HG03565 (cell line): ENCODE measurements around the gene BLOC1S6.

Source experiments
- ATAC-seq: cut with Tn5 transposase; IDR thresholded peaks from one replicate; pipeline ENCODE4 v1.9.1; 2021; ENCODE audit warnings: mild to moderate bottlenecking, moderate library complexity; ENCODE audit not compliant: unreplicated experiment

The BLOC1S6 gene

DNA sequence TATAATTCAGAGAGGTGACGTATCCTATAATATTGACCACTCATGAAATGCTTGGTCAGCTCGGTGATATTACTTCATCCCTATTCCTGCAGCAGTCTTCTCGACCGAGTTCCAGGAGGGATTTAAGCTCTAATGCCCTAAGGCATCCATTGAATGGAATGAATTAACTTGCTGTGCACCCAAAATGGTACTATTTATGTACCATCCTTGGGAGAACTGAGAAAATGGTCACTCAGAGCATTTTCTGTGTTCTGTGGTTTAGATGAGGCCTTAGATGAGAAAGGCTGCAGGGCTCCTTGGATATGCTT is 638 bp downstream of the BLOC1S6 start:
- ATAC-seq: no peak

DNA sequence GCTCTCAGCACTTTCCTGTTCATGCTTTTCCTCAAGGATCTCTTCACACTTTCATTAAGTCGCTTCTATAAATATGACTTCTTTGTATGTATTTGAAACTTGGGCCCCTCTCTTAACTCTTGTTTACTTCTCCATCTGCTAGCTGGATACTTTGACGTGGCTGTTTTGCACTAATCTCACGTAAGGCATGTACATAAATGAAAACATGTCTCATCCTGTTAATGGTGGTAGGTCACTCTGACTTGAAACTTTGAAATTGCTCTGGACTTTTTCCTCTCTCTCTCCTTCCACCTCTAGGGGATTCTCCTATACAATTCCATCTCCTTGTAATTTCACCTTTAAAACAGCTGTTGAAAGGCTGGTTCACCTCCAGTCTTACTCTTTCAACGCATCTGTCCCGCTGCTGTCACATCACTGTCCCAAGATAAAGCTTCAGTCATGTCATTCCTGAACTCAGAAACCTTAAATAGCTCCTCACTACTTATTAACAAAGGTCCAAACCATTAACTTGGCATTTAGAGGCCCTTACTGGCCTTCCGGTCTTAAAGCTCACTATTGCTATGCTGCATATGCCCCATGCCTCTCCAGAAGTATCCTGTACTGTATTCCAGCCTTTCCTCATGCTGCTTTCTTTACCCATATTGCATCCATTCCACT is 1.2 kb downstream of the BLOC1S6 start:
- ATAC-seq: no peak

DNA sequence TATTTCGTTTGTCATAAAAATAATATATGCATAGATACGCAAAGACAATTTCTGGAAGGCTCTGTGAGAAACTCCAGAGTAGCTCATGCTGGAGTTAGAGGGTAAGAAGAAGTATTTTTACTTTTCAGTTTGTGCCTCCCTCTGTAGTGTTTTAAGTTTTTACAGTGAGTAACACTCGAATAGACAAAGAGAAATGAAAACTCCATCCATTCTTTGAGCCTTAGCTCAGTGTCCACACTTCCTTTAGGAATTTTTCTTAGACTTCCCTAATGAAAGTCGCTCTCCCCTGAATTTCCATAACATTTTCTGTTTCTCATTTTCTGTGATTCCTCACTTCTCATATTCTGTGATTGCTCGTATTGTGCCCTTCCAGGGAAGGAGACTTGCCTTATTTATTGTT is 2.1 kb downstream of the BLOC1S6 start:
- ATAC-seq: no peak

DNA sequence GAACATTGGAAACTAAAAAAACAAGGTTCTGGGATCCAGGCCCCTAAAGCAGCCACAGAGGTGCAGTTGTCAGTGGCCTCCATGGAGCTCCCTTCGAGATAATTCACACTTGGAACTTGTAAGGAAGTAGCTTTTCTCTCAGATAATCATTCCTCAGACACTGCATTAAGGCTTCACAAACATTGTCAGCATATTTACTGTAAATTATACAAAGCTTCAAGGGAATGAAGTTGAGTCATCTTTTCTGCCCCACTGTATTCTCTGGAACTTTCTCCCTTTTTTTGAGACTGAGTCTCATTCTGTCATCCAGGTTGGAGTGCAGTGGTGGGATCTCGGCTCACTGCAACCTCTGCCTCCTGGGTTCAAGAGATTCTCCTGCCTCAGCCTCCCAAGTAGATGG is 7.1 kb downstream of the BLOC1S6 start:
- ATAC-seq: no peak

DNA sequence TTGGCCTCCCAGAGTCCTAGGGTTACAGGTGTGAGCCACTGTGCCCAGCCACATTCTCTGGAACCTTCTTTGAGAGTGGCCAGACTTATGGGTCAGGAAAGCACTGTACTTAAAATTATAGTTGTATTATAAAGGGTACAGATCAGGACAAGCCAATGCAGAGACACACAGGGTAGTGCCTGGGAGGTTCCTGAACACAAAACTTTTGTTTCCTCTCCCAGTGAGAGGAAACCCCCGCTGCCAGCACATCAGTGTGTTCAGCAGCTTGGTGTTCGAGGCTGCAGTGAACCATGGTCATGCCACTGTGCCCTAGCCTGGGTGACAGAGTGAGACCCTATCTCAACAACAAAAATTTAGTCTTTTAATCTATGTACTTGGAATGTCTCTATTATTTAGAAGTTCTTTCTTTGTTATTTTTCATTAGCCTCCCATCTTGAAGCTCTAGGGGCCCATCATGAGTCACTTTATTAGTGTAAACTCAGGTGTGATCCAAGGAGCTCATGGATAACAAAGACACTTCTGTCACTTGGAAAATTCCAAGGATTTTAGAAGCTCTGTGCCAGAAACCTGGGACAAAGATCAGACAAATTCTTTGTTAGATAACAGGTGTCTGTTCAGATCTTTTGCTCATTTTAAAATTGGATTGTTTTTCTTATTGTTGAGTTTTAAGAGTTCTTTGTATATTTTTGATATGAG is 7.8 kb downstream of the BLOC1S6 start:
- no peak for ATAC-seq

DNA sequence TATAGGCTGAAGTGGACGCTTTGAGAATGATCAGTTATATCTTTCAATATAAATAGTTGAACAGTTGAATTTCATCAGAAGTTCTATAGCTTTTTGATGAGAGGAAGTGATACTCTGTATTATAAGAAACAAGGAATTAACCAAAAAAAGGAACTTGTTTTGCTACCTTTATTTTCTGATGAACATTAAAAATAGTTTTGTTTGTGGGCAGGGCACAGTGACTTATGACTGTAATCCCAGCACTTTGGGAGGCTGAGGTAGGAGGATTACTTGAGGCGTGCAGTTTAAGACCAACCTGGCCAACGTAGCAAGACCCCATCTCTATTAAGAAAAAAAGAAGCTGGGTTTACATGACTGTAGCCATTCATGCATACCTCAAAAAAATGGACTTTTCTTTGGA is 16.7 kb downstream of the BLOC1S6 start:
- no peak for ATAC-seq

DNA sequence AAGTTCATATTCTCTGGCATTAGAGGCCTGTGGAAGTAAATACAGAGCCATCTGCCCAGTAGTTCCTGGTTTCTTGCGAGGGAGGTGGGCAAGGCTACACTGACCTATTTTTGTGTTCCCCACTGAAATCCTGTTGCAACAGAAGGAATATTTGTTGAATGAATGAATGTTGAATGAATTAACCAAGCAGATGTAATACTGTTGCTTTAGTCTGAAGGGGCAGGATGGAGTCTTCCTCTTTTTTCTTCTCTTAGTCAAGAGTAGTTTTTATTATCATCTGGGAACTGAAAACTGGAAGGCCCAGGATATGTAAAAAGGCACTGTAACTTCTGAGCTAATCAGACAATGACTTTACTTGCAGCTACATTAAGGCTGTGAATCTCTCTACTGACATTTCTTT is 17.1 kb downstream of the BLOC1S6 start:
- no peak for ATAC-seq

DNA sequence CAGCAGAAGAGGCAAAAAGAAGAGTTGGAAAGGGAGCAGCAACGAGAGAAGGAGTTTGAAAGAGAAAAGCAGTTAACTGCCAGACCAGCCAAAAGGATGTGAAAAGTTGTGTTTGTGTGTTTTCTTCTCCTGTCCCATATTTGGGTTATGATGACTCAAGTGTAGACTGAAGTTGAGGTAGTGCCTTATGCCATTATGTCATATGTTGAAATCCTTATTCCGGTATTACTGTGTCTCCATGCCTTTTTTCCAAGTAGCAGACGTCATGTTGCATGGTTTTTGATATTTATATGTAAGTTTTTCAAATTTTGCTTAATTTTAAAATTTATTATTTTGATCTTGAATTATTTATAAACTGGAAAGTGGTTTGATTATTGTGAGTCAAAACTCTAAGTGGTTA is 19.2 kb downstream of the BLOC1S6 start:
- ATAC-seq: no peak

DNA sequence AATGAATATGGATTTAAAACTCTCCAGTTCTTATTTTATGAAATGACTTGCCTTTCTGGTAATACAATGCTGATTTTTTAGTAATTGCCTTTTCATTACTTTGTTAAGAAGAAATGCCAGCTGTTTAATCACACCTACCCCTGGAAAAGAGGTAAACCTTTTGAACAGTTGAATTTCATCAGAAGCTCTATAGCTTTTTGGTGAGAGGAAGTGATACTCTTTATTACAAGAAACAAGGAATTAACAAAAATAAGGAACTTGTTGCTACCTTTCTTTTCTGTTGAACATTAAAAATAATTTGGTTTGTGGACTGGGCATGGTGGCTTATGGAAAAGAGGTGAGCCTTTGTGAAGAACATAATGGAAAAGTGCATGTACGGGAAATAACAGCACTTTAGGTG is 19.7 kb downstream of the BLOC1S6 start:
- no peak for ATAC-seq

DNA sequence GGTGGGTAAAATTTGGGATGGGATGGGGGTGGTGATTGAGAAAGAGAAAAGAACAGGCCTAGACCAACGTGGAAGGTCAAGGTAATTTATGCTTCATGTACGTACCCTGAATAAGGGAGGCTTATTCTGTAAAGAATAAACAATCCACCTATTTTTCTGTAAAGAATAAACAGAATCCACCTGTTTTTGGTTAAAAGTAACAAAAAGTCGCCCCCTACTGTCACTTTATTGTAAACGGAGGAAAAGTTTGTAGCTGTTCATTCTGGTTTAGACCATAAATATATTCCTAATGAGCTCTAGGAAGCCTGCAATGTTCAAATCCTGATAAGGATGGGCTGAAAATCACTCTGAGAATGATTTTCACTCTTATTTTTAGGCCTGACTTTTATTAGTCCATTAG is 24.1 kb downstream of the BLOC1S6 start:
- no peak for ATAC-seq

DNA sequence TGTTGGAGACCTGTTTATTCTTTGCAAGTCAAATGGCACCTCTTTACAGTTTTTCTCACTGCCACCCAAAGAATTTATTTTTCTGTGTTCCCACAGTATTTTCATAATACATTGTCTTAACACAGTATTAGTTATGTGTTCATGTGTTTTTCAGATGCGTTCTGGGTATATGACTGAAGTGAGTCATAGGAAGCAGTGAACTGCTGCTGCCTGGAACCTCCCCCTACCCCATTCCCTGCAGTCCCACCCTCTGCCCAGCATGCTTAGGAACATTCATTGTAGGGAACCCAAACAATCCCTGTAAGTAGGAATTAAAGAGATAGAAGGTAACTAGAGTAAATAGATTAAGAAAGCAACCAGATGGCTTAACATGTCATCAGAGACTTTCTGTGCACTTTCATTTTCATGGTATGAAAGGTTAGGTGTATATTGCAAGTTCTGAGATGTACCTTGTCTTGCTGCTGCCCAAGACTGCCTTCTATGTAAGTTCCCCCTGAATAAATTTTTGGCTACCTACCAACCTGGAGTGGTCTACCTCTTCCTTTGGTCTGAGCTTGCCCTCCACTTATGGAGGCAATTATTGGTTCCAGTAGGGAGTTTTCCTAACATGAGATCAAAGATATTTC is 25.7 kb downstream of the BLOC1S6 start:
- no peak for ATAC-seq

DNA sequence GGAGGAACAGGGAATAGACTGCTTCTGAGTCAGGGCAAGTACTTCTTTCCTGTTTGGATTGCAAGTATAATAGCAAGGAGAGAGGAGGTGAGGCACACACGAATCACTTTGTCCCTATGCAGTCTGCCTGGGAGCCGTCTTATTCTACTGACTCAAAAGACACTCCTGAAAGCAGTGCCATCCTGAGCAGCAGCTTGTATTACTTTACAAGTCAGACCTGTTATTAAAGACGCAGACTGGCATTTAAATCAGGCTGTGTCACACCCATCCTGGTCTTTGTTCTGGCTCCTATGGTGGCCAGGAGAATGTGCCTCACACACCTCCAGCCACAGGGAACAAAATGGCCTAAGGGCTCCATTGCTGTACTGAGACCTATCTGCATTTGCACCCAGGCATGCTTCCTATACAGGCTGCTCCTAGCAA is 29.7 kb downstream of the BLOC1S6 start:
- no peak for ATAC-seq

DNA sequence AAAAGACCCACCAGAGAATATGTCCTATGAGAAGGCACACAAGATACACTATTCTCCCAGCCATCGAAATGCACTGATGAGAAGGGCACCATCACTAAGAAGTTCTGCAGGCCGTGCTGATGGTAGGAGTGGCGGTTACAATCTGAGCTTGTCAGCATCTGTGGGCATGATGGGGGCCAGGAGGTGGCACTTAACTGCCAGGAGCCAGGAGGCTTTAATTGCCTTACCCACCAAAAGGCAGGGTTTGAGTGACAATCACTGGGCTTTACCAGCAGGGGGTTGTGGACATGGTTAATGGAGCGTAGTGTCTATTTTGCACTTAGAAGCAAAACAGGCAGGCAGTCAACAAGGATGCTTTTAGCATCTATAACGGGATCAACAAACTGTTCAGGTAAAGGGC is 31.6 kb downstream of the BLOC1S6 start:
- no peak for ATAC-seq

DNA sequence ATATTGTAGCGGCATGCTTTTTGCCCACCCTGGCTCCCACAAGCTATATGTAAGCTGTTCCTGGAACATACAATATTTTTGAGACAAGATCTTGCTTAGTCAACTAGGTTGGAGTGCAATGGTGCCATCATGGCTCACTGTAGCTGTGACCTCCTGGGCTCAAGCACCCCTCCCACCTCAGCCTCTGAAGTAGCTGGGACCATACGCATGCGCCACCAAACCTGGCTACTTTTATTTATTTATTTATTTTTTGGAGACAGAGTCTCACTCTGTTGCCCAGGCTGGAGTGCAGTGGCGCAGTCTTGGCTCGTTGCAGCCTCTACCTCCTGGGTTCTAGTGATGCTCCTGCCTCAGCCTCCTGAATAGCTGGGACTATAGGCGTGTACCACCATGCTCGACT is 41.0 kb downstream of the BLOC1S6 start:
- ATAC-seq: no peak

DNA sequence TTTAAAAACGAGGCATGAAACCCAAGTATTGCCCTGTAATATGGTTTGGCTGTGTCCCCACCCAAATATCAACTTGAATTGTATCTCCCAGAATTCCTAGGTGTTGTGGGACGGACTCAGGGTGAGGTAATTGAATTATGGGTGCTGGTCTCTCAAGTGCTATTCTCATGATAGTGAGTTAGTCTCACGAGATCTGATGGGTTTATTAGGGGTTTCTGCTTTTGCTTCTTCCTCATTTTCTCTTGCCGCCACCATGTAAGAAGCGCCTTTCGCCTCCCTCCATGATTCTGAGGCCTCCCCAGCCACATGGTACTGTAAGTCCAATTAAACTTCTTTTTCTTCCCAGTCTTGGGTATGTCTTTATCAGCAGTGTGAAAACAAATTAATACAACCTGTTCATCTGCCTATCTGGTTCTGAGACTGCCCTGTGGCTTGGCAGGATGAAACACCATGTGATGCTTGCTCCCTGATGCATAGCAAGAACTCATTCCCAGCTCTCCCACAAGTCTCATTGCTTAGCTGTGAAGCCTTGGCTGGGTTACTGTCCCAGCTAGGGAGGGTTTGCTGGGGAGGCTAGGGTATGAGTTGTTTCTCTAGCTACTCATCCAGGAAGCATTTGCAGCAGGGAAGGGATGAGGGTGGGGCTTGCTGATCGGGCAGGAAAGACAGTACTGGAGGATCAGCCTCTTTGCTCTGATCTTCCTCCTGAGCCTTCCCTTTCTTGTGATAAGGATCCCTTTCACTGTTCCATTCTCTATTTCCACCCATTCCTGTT is 43.9 kb downstream of the BLOC1S6 start:
- ATAC-seq: no peak

DNA sequence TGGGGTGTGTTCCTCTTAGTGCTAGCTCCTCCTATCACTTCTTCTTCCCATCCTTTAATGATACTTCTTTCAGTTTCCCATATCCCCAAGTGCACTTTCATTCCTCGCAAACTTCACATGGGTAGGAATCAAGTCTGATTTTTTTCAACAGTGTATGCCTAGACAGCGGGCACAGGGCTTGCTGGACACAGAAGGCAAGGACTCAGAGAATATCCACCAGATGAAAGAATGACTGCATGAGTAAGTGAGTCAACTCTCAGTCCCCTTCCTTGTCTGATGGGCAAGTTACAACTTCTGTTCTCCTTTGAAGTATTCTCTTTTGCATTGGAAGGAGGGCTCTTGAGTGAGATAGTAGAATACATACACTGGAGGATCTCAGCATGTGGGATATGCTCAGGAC is 44.6 kb downstream of the BLOC1S6 start:
- no peak for ATAC-seq

DNA sequence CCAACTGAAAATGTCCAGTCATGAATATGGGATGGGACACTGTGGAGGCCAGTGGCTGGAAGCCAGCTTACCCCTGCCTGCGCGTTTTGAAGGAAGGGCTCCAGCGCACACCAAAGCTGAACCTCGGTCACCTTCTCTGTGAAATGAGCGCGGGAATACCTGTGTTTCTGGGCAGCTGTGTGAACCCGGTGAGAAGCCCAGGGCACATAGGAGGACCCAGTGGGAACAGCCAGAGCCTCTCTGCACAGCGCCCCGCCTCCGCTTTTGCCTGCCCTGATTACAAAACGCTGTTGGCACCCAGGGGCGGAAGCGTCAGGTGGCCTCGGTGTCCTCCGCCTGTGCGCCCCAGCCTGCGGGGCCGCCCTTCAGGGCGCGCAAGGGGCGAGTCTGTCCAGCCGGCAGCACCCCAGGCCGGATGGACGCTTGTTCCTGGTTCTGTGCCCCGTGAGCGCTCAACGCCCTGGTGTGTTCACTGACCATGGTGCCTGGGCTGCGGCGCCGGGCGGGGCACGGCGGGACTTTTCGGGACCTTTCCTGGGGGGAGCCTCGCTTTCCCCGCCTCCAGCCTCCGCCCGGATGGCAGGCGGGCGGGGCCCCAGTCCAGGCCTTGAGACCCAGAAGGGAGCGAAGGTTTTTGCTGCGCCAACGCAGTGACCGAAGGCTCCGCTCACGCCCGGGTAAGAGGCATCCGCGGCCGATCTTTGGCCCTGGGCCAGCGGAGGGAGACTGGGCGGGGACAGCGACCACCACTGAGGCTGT is 47.4 kb downstream of the BLOC1S6 start, which contains the start of gene SQOR:
Gene SQOR, plus strand, starts transcription at position 598 of the 759 bp plus-strand sequence. CDS start 23,895 bp downstream, outside the sequence.
- peak; percentile 61 for ATAC-seq

DNA sequence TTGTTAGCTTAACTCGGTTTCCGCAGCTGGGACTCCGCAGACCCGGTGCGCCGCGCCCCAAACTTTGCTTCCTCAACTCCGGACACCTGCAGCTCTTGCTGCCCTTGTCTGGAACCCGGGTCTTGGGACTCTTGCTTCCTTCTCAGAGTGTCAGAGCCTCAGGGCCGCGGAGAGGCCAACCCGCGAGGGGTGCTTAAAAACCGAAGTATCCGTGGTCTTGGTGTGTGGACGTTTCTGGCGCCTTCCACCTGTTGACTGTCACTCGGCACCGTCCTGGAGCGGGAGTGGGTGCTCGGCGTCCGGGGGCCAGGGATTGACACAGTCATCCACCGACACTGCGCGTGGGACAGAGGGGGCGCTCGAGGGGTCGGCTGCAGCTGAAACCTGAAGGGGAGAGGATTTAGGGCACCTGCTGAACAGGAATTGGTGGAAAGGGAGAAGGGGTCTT is 48.0 kb downstream of the BLOC1S6 start:
- ATAC-seq: peak; percentile 28

DNA sequence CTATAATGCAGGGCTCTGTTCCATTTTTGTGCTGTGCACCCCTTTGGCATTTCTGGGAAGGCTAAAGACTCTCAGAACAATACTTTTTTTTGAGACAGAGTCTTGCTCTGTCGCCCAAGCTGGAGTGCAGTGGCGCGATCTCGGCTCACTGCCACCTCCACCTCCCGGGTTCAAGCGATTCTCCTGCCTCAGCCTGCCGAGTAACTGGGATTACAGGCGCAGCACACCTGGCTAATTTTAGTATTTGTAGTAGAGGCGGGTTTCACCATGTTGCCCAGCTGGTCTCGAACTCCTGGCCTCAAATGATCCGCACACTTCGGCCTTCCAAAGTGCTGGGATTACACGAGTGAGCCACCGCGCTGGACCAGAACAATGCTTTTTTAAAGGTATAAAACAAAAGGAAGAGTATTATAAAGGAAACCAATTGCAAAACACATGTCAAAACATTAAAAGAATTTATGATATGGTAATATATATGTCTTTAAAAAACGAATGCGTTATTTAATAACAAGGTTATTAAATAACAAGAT is 48.6 kb downstream of the BLOC1S6 start:
- no peak for ATAC-seq

DNA sequence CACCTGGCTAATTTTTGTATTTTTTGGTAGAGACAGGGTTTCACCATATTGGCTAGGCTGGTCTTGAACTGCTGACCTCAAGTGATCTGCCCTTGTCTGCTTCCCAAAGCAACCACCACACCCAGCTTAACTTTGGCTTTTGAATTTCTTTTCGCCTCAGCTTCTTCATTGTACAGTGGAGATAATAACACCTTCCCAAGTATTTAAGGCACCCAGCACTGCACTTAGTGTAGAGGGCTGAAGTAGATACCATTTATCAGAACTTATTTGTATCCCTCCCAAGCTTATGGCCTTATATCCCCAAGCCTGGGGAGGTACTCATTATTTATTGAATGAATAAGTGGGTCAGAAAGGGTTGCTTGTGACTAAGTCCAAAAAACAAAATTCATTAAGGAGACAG is 50.0 kb downstream of the BLOC1S6 start:
- ATAC-seq: no peak
